Glutamatergic neuron (in vitro differentiated cells): Measurements from ENCODE around the gene HOXD9. TPM values are rescaled to one million over a fixed set of nuclear protein-coding genes. Genes with fewer than 3 reads are reported as not detected.

Experiments used
- DNase-seq: peaks from one replicate; pipeline ENCODE4 v3.0.0; 2022
- H3K27ac Mint-ChIP-seq: one replicate; pipeline ENCODE4 v1.8.0; 2020; ENCODE audit warnings: mild to moderate bottlenecking, mixed read lengths, inconsistent platforms; ENCODE audit not compliant: unreplicated experiment
- H3K27me3 Mint-ChIP-seq: one replicate; pipeline ENCODE4 v1.8.0; 2020; ENCODE audit warnings: mild to moderate bottlenecking, moderate library complexity, mixed read lengths, inconsistent platforms; ENCODE audit not compliant: unreplicated experiment
- H3K36me3 Mint-ChIP-seq: one replicate; pipeline ENCODE4 v1.8.0; 2020; ENCODE audit warnings: mild to moderate bottlenecking, mixed read lengths, inconsistent platforms; ENCODE audit not compliant: unreplicated experiment
- H3K4me1 Mint-ChIP-seq: one replicate; pipeline ENCODE4 v1.8.0; 2020; ENCODE audit warnings: mild to moderate bottlenecking, low read depth, mixed read lengths, inconsistent platforms; ENCODE audit not compliant: unreplicated experiment
- H3K4me3 Mint-ChIP-seq: one replicate; pipeline ENCODE4 v1.8.0; 2020; ENCODE audit warnings: mild to moderate bottlenecking, mixed read lengths, inconsistent platforms; ENCODE audit not compliant: unreplicated experiment
- H3K9me3 Mint-ChIP-seq: one replicate; pipeline ENCODE4 v1.8.0; 2020; ENCODE audit warnings: mild to moderate bottlenecking, moderate library complexity, mixed read lengths, inconsistent platforms; ENCODE audit not compliant: unreplicated experiment
- CTCF ChIP-seq: fragments of 200-600 bp; sonication (generic); IDR thresholded peaks from one replicate; pipeline ENCODE4 v1.5.0; 2021; ENCODE audit not compliant: partially characterized antibody, unreplicated experiment
- total RNA-seq: library from RNA; stranded (reverse); fragmentation: NEBNext Ultra II Directional; extraction: Animal tissue kit (Norgen Biotek cat#: 25700); gene quantifications from one replicate; pipeline ENCODE4 v1.2.1, GENCODE V29; 2021; ENCODE audit not compliant: unreplicated experiment

The HOXD9 gene
- total RNA-seq, 1 donor from 2014 or later, result 0.44 TPM

- Mint-ChIP-seq H3K27me3 (peaks cover 62% of the 10 kb centered on the region), H3K27ac (no peak overlapping the region), H3K4me3 (no peak overlapping the region), H3K9me3 (peaks cover 28% of the 10 kb centered on the region), H3K36me3 (peaks cover 3% of the 10 kb centered on the region), H3K4me1 (peaks cover 2% of the 10 kb centered on the region)
- DNase-seq, result no peak
- TF ChIP-seq CTCF, result no peak
Observed at GRCh38 chr2:176133389-176133788, 10.9 kb downstream of the HOXD9 start.

GRCh38 chr2:176134035-176134434 lies 11.5 kb downstream of the HOXD9 start:
- peaks cover 2% of the 10 kb centered on the region for H3K4me1 Mint-ChIP-seq
- DNase-seq, result no peak
- peaks cover 63% of the 10 kb centered on the region for H3K27me3 Mint-ChIP-seq
- peaks cover 30% of the 10 kb centered on the region for H3K9me3 Mint-ChIP-seq
- H3K27ac Mint-ChIP-seq, result no peak overlapping the region
- H3K4me3 Mint-ChIP-seq, result no peak overlapping the region
- TF ChIP-seq CTCF, result no peak
- H3K36me3 Mint-ChIP-seq, result peaks cover 5% of the 10 kb centered on the region

- Mint-ChIP-seq H3K4me3 (no peak overlapping the region), H3K36me3 (peaks cover 5% of the 10 kb centered on the region), H3K9me3 (peaks cover 32% of the 10 kb centered on the region), H3K27ac (no peak overlapping the region), H3K4me1 (peaks cover 2% of the 10 kb centered on the region), H3K27me3 (peaks cover 65% of the 10 kb centered on the region)
- TF ChIP-seq CTCF, result no peak
- no peak for DNase-seq
Observed at GRCh38 chr2:176135035-176135440, 12.5 kb downstream of the HOXD9 start.

GRCh38 chr2:176136374-176137251 lies 14.1 kb downstream of the HOXD9 start:
- peak; percentile 58 for DNase-seq
- TF ChIP-seq CTCF, result no peak
- Mint-ChIP-seq H3K27ac (no peak overlapping the region), H3K4me3 (peak overlapping the region; percentile 85), H3K9me3 (peaks cover 31% of the 10 kb centered on the region), H3K4me1 (no peaks in the 10 kb centered on the region), H3K36me3 (peaks cover 5% of the 10 kb centered on the region), H3K27me3 (peaks cover 58% of the 10 kb centered on the region)

GRCh38 chr2:176137252-176137580 lies 14.7 kb downstream of the HOXD9 start:
- peak overlapping the region; percentile 56 for H3K4me3 Mint-ChIP-seq
- peaks cover 28% of the 10 kb centered on the region for H3K9me3 Mint-ChIP-seq
- no peak overlapping the region for H3K27ac Mint-ChIP-seq
- no peaks in the 10 kb centered on the region for H3K4me1 Mint-ChIP-seq
- H3K36me3 Mint-ChIP-seq, result peaks cover 5% of the 10 kb centered on the region
- peaks cover 55% of the 10 kb centered on the region for H3K27me3 Mint-ChIP-seq
- TF ChIP-seq CTCF, result no peak
- no peak for DNase-seq
